WTC11 (cell line): ENCODE data around the gene PLA2G5.

Source experiments
- CREB1 ChIP-seq: sonication (generic); formaldehyde crosslinking; IDR thresholded peaks from 2 replicates; pipeline ENCODE4 v1.8.0; 2023; ENCODE audit warnings: mild to moderate bottlenecking, missing genetic modification reagents
- ETV6 ChIP-seq: sonication (generic); formaldehyde crosslinking; IDR thresholded peaks from 2 replicates; pipeline ENCODE4 v1.8.1; 2022; ENCODE audit warnings: mild to moderate bottlenecking, missing genetic modification reagents
- KAT7 ChIP-seq: sonication (generic); formaldehyde crosslinking; IDR thresholded peaks from 2 replicates; pipeline ENCODE4 v1.8.1; 2023; ENCODE audit warnings: missing genetic modification reagents, mild to moderate bottlenecking, borderline replicate concordance
- NR3C1 ChIP-seq: sonication (generic); formaldehyde crosslinking; conservative IDR thresholded peaks from 2 replicates; pipeline ENCODE4 v1.8.1; 2023; ENCODE audit warnings: low read depth, mild to moderate bottlenecking, missing genetic modification reagents
- TF ChIP-seq, protein P1 (sequence below): fragments of 200-600 bp; IDR thresholded peaks from 2 replicates; pipeline ENCODE4 v1.8.0; 2022; ENCODE audit warnings: antibody characterized with exemption
- TF ChIP-seq, protein P2 (sequence below): sonication (generic); formaldehyde crosslinking; IDR thresholded peaks from 2 replicates; pipeline ENCODE4 v1.8.1; 2023; ENCODE audit warnings: mild to moderate bottlenecking, missing genetic modification reagents
- TF ChIP-seq, protein P3 (sequence below): sonication (generic); formaldehyde crosslinking; IDR thresholded peaks from 2 replicates; pipeline ENCODE4 v1.8.1; 2022; ENCODE audit warnings: mild to moderate bottlenecking, missing genetic modification reagents, moderate library complexity, borderline replicate concordance
- TF ChIP-seq, protein P4 (sequence below): sonication (generic); formaldehyde crosslinking; IDR thresholded peaks from 2 replicates; pipeline ENCODE4 v1.8.0; 2022; ENCODE audit warnings: mild to moderate bottlenecking, missing genetic modification reagents

DNA sequence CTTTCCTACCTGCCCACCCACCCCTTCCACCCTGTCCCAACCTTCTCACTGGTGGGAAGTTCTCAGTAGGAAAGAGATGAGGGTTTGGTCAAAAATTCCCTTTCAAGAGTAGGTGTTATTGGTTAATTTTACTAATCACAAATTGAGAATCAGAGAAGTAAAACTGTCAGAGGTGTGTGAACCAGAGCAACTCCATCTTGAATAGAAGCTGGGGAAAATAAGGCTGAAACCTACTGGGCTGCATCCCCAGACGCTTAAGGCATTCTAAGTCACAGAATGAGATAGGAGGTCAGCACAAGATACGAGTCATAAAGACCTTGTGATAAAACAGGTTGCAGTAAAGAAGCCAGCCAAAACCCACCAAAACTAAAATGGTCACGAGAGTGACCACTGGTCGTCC lies 37.8 kb downstream of the PLA2G5 start:
- TF ChIP-seq, protein P1, sequence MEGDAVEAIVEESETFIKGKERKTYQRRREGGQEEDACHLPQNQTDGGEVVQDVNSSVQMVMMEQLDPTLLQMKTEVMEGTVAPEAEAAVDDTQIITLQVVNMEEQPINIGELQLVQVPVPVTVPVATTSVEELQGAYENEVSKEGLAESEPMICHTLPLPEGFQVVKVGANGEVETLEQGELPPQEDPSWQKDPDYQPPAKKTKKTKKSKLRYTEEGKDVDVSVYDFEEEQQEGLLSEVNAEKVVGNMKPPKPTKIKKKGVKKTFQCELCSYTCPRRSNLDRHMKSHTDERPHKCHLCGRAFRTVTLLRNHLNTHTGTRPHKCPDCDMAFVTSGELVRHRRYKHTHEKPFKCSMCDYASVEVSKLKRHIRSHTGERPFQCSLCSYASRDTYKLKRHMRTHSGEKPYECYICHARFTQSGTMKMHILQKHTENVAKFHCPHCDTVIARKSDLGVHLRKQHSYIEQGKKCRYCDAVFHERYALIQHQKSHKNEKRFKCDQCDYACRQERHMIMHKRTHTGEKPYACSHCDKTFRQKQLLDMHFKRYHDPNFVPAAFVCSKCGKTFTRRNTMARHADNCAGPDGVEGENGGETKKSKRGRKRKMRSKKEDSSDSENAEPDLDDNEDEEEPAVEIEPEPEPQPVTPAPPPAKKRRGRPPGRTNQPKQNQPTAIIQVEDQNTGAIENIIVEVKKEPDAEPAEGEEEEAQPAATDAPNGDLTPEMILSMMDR = no peak
- TF ChIP-seq NR3C1 (CRISPR knock-in tag) = no peak
- no peak for TF ChIP-seq CREB1 (CRISPR knock-in tag)
- TF ChIP-seq ETV6 (CRISPR knock-in tag) = no peak
- no peak for TF ChIP-seq KAT7 (CRISPR knock-in tag)
- TF ChIP-seq, protein P2, sequence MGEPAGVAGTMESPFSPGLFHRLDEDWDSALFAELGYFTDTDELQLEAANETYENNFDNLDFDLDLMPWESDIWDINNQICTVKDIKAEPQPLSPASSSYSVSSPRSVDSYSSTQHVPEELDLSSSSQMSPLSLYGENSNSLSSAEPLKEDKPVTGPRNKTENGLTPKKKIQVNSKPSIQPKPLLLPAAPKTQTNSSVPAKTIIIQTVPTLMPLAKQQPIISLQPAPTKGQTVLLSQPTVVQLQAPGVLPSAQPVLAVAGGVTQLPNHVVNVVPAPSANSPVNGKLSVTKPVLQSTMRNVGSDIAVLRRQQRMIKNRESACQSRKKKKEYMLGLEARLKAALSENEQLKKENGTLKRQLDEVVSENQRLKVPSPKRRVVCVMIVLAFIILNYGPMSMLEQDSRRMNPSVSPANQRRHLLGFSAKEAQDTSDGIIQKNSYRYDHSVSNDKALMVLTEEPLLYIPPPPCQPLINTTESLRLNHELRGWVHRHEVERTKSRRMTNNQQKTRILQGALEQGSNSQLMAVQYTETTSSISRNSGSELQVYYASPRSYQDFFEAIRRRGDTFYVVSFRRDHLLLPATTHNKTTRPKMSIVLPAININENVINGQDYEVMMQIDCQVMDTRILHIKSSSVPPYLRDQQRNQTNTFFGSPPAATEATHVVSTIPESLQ (CRISPR knock-in tag) = no peak
- TF ChIP-seq, protein P3, sequence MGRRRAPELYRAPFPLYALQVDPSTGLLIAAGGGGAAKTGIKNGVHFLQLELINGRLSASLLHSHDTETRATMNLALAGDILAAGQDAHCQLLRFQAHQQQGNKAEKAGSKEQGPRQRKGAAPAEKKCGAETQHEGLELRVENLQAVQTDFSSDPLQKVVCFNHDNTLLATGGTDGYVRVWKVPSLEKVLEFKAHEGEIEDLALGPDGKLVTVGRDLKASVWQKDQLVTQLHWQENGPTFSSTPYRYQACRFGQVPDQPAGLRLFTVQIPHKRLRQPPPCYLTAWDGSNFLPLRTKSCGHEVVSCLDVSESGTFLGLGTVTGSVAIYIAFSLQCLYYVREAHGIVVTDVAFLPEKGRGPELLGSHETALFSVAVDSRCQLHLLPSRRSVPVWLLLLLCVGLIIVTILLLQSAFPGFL (CRISPR knock-in tag) = no peak
- TF ChIP-seq, protein P4, sequence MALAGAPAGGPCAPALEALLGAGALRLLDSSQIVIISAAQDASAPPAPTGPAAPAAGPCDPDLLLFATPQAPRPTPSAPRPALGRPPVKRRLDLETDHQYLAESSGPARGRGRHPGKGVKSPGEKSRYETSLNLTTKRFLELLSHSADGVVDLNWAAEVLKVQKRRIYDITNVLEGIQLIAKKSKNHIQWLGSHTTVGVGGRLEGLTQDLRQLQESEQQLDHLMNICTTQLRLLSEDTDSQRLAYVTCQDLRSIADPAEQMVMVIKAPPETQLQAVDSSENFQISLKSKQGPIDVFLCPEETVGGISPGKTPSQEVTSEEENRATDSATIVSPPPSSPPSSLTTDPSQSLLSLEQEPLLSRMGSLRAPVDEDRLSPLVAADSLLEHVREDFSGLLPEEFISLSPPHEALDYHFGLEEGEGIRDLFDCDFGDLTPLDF (CRISPR knock-in tag) = no peak
